SK-N-SH treated with all-trans-retinoic acid at 6 μM for 48 hours (cell line): ENCODE results near the gene FARP1.

ENCODE experiments used
- ATAC-seq: fragments of 200-7000 bp; cut with Tn5 transposase; 3 replicates; pipeline ENCODE4 v1.9.1; 2020; ENCODE audit warnings: mild to moderate bottlenecking, moderate library complexity
- ARNTL ChIP-seq: fragments of 450-650 bp; formaldehyde crosslinking; IDR thresholded peaks from 2 replicates; pipeline ENCODE4 v1.5.0; 2020; ENCODE audit warnings: low read depth, mild to moderate bottlenecking, moderate library complexity, borderline replicate concordance
- BACH2 ChIP-seq: fragments of 250-450 bp; sonication (Bioruptor Pico); IDR thresholded peaks from 2 replicates; pipeline ENCODE4 v1.9.0; 2021; ENCODE audit warnings: mild to moderate bottlenecking, borderline replicate concordance
- CSDC2 ChIP-seq: fragments of 250-450 bp; sonication (Bioruptor Pico); IDR thresholded peaks from 2 replicates; pipeline ENCODE4 v1.5.0; 2020; ENCODE audit warnings: mild to moderate bottlenecking, moderate library complexity
- CSRNP3 ChIP-seq: fragments of 250-450 bp; sonication (Bioruptor Pico); IDR thresholded peaks from 2 replicates; pipeline ENCODE4 v1.5.1; 2021; ENCODE audit warnings: mild to moderate bottlenecking, moderate library complexity
- ESRRG ChIP-seq: fragments of 250-450 bp; sonication (Bioruptor Pico); IDR thresholded peaks from 2 replicates; pipeline ENCODE4 v1.6.1; 2021; ENCODE audit warnings: mild to moderate bottlenecking
- GLIS3 ChIP-seq: fragments of 250-450 bp; sonication (Bioruptor Pico); IDR thresholded peaks from 2 replicates; pipeline ENCODE4 v1.5.0; 2020; ENCODE audit warnings: mild to moderate bottlenecking, moderate library complexity
- ISL1 ChIP-seq: fragments of 250-450 bp; sonication (Bioruptor Pico); IDR thresholded peaks from 2 replicates; pipeline ENCODE4 v2.1.2; 2022; ENCODE audit warnings: mild to moderate bottlenecking, moderate library complexity
- OSR1 ChIP-seq: fragments of 250-450 bp; sonication (Bioruptor Pico); IDR thresholded peaks from 2 replicates; pipeline ENCODE4 v1.8.0; 2022; ENCODE audit warnings: moderate library complexity, mild to moderate bottlenecking, inconsistent platforms
- PATZ1 ChIP-seq: fragments of 250-450 bp; sonication (Bioruptor Pico); IDR thresholded peaks from 2 replicates; pipeline ENCODE4 v1.8.0; 2020; ENCODE audit warnings: mild to moderate bottlenecking, moderate library complexity, borderline replicate concordance
- POU6F1 ChIP-seq: fragments of 250-450 bp; sonication (Bioruptor Pico); IDR thresholded peaks from 2 replicates; pipeline ENCODE4 v1.8.0; 2021; ENCODE audit warnings: low read depth, mild to moderate bottlenecking, moderate library complexity, borderline replicate concordance
- PPARA ChIP-seq: fragments of 250-450 bp; sonication (Bioruptor Pico); IDR thresholded peaks from 2 replicates; pipeline ENCODE4 v1.5.0; 2020; ENCODE audit warnings: mild to moderate bottlenecking, borderline replicate concordance
- RARB ChIP-seq: fragments of 250-450 bp; sonication (Bioruptor Pico); IDR thresholded peaks from 2 replicates; pipeline ENCODE4 v1.8.0; 2021; ENCODE audit warnings: mild to moderate bottlenecking, moderate library complexity
- SNAI2 ChIP-seq: fragments of 250-450 bp; sonication (Bioruptor Pico); IDR thresholded peaks from 2 replicates; pipeline ENCODE4 v1.5.0; 2020; ENCODE audit warnings: mild to moderate bottlenecking, moderate library complexity
- TCF4 ChIP-seq: fragments of 250-450 bp; sonication (Bioruptor Pico); IDR thresholded peaks from 2 replicates; pipeline ENCODE4 v1.8.0; 2021; ENCODE audit warnings: mild to moderate bottlenecking, moderate library complexity, borderline replicate concordance
- TOX ChIP-seq: fragments of 250-450 bp; sonication (Bioruptor Pico); IDR thresholded peaks from 2 replicates; pipeline ENCODE4 v1.8.0; 2021; ENCODE audit warnings: mild to moderate bottlenecking, moderate library complexity, borderline replicate concordance
- TSHZ2 ChIP-seq: fragments of 250-450 bp; sonication (Bioruptor Pico); IDR thresholded peaks from 2 replicates; pipeline ENCODE4 v1.5.0; 2020; ENCODE audit warnings: mild to moderate bottlenecking, moderate library complexity
- ZC3H10 ChIP-seq: fragments of 250-450 bp; sonication (Bioruptor Pico); IDR thresholded peaks from 2 replicates; pipeline ENCODE4 v1.5.1; 2021; ENCODE audit warnings: mild to moderate bottlenecking, moderate library complexity
- ZFP3 ChIP-seq: fragments of 250-450 bp; sonication (Bioruptor Pico); IDR thresholded peaks from 2 replicates; pipeline ENCODE4 v1.5.0; 2020; ENCODE audit warnings: mild to moderate bottlenecking, moderate library complexity
- ZFP30 ChIP-seq: fragments of 450-650 bp; formaldehyde crosslinking; IDR thresholded peaks from 2 replicates; pipeline ENCODE4 v1.5.0; 2022; ENCODE audit warnings: mild to moderate bottlenecking, moderate library complexity
- ZNF565 ChIP-seq: fragments of 450-650 bp; formaldehyde crosslinking; conservative IDR thresholded peaks from 2 replicates; pipeline ENCODE4 v1.5.0; 2020; ENCODE audit warnings: low read depth, mild to moderate bottlenecking, moderate library complexity
- ZNF70 ChIP-seq: fragments of 450-650 bp; formaldehyde crosslinking; IDR thresholded peaks from 2 replicates; pipeline ENCODE4 v1.5.0; 2020; ENCODE audit warnings: mild to moderate bottlenecking, moderate library complexity
- ZNF8 ChIP-seq: fragments of 450-650 bp; formaldehyde crosslinking; IDR thresholded peaks from 2 replicates; pipeline ENCODE4 v1.5.0; 2020; ENCODE audit warnings: mild to moderate bottlenecking, moderate library complexity

FARP1 gene

GRCh38 chr13:98279473-98280175 is 136.7 kb downstream of the FARP1 start:
- ATAC-seq: no peak
- TF ChIP-seq GLIS3 (CRISPR knock-in tag) (no peak), ZNF8 (CRISPR knock-in tag) (no peak), ESRRG (no peak), ZNF565 (CRISPR knock-in tag) (no peak), TOX (CRISPR knock-in tag) (no peak), TSHZ2 (CRISPR knock-in tag) (no peak), BACH2 (no peak), RARB (CRISPR knock-in tag) (no peak), OSR1 (no peak), SNAI2 (CRISPR knock-in tag) (no peak), POU6F1 (CRISPR knock-in tag) (no peak), ZFP30 (CRISPR knock-in tag) (no peak), PATZ1 (no peak), CSRNP3 (CRISPR knock-in tag) (no peak), TCF4 (CRISPR knock-in tag) (no peak), ISL1 (CRISPR knock-in tag) (no peak), CSDC2 (CRISPR knock-in tag) (no peak)

- TF ChIP-seq ZC3H10 (CRISPR knock-in tag): no peak
- TF ChIP-seq ZNF70 (CRISPR knock-in tag): no peak
- no peak for TF ChIP-seq GLIS3 (CRISPR knock-in tag)
- TF ChIP-seq ZFP3 (CRISPR knock-in tag): no peak
- no peak for TF ChIP-seq ZNF8 (CRISPR knock-in tag)
- no peak for TF ChIP-seq PATZ1
- TF ChIP-seq ESRRG: no peak
- TF ChIP-seq ZNF565 (CRISPR knock-in tag): no peak
- TF ChIP-seq ARNTL (CRISPR knock-in tag): no peak
- TF ChIP-seq TSHZ2 (CRISPR knock-in tag): no peak
- TF ChIP-seq PPARA (CRISPR knock-in tag): no peak
- TF ChIP-seq CSRNP3 (CRISPR knock-in tag): no peak
- no peak for TF ChIP-seq ZFP30 (CRISPR knock-in tag)
- no peak for ATAC-seq
These were observed 137.2 kb downstream of the FARP1 start for GRCh38 chr13:98280176-98280510.
